Ecto neural progenitor cell (in vitro differentiated cells): ENCODE results near the gene ZNF277.

ENCODE experiments used
- DNase-seq: peaks from one replicate; pipeline ENCODE4 v3.0.0-alpha.2; 2018; ENCODE audit warnings: low spot score

Gene ZNF277

DNA sequence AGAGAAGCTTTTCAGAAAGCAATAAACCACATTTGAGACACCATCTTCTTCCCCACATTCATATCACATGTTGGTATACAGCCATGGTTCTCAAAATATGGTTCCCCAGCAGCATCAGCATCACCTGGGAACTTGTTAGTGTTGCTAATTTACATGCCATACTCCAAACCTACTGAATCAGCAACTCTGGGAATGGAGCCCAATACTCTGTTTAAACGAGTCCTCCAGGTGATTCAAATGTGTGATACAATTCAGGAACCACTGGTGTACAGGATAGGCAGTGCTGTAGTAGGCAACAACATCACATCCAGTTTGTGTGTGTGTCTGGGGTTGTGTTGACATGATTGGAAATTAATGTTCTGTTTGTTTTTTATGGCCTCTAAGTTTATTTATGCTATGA, 47.7 kb downstream of the ZNF277 start:
- DNase-seq = no peak

DNA sequence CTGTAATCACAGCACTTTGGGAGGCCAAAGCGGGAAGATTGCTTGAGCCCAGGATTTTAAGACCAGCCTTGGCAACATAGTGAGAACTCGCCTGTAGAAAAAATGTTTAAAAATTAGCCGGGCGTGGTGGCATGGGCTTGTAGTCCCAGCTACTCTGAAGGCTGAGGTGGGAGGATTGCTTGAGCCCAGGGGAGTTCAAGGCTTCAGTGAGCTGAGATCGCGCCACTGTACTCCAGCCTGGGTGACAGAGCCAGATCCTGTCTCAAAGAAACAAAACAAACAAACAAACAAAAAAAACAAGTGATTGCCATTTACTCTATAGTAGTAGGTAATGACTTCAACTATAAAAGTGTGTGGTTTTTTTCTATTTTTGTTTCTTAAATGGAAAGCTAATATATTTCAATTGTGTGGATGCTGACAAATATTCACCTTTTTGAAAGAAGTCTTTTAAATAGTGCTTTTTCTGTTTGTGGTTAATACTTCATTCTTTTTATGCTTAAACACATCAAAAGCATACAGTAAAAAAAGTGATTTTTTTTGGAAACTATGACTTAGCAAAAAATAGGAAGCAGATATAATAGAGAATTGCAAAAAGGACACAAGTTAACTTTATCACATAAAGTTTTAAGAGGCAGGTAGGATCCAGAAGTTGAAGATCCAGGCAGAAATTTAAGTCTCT, 48.4 kb downstream of the ZNF277 start:
- no peak for DNase-seq

DNA sequence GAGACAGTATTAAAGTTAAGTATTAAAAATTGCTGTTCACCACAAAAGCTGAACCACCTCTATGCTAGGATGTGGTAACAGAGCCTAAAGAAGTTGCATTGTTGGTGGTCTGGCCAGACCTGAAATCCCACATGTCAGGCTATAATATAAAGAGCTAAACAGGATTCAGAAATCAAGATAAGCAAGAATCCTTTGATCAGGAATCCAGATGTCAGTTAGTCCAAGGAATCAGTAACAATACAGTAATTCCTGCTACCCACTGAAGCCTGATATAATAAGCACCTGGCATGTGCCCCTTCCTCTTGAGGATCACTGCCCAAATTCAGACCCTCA, 48.9 kb downstream of the ZNF277 start:
- DNase-seq = no peak

GRCh38 chr7:112257073-112257472, 50.6 kb downstream of the ZNF277 start:
- no peak for DNase-seq

DNA sequence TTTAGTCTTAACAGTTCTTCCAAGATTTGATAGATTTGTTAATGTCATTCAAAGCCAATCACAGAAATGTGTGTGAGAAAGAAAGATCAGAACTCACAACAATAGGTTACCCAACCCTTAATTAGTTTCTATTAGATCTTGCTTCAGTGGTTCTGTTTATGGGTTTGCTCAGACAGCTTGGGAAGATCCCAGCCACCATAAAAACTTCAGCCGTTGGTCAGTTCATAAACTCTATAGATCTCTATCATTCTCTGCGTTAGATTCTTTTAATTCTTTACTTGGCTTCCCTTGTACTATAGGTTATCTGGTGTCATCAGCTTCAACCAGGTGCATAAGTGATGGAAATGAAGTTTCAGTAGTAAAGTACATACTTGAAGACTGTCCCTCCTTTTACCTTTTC, 54.4 kb downstream of the ZNF277 start:
- DNase-seq = no peak

DNA sequence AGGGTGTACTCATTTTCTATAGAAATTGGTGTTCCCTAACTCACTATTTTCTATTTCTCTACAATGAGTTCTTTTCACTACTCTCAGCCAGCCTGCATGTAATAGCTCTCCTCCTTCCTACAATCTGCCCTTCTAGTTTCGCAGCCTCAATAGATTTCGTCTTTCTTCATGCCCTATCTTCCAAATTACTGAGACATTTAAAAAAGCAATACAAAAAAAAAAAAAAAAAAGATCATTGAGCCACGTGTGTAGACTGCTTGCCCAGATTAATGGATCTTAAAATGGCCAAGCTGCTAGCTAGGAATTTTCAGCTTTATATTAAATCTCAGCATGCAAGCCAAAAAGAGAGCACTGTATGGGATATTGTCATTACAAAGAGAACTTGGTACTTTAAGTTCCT, 55.5 kb downstream of the ZNF277 start:
- DNase-seq = no peak

DNA sequence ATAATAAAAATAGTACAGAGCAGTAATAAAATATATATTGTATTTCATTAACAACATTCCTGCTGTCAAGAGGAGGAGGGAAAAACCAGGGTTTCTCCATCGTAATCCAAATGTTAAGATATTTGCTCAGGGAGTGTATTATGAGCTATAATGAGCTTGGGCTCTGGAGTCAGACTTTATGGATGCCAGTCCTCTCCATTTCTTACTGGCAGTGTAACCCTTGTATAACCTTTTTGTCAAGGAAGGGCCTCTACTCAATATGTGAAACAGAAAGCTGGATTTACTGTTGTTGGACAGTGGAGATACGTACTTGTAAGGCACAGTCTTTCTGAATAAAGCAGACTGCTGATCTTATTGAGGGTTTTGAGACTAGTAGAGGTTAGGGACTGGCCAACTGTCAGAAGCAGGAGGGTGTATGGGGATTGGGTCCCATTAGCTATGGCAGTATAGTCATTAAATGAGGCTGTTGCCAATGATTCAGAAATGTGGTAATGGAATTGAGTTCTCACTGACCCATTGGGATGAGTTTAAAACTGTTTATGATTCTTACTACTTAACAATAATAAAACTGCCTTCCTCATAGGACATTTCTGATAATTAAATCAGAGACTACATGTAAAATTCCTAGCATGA, 56.5 kb downstream of the ZNF277 start:
- no peak for DNase-seq

DNA sequence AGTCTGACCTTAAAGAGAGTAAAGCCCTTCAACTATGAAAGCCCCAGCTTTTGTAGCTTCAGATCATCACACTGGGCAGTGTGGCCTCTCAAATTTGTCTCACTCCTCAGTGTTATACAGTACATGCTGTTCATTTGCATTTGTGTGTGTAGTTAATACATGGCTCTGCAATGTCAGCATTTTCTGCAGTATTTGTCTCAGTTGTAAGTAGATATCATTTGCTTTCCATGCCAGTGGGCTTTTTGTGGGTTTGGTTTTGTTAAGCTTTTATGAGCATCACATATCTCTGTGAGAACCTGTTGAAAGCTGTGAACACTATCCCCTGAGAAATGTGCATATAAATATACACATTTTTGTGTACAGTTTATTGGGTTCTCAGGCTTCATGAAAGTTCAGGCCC, 57.0 kb downstream of the ZNF277 start:
- DNase-seq = no peak

DNA sequence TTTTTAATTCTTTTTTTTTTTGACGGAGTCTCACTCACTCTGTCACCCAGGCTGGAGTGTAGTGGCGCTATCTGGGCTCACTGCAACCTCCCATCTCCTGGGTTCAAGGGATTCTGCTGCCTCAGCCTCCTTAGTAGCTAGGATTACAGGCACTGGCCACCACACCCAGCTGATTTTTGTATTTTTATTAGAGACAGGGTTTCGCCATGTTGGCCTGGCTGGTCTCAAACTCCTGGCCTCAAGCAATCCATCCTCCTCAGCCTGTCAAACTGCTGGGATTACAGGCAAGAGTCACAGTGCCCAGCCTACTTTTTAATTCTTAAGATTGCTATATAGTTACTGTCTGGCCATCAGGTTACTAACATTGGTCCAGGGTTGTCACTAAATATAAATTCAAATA, 59.6 kb downstream of the ZNF277 start:
- no peak for DNase-seq

GRCh38 chr7:112266595-112267270, 60.2 kb downstream of the ZNF277 start:
- DNase-seq = no peak

DNA sequence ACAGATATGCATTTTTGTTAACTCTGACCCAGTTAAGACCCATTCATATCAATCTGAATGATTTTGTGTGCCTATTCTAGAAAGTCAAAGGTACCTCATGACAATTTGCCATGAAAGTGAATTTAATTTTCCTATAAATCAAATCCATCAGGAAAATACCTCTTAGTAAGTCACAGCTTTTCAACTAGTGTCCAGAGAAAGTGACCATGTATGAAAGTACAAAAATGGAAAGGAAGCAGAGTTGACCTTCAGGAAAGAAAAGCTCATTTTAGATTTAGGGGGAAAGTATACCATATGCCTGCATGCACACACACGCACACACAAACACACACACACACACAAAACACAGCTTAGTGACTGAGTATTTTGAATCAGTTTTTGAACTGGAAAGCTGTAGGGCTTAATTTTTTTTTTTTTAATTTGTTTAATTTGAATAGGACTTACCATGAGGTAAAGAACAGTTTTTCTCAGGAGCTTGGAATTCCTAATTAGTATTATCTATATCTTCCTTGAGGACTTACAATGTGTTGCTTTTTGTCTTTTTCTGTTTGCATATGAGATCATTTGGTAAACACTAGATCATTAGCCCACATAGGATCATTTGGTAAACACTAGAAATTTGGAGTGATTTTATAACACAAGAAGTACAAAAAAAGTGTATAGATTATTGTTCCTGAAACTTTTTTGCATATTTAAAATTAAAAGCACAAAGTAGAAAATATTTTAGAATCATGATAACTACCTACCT, 61.6 kb downstream of the ZNF277 start:
- no peak for DNase-seq

DNA sequence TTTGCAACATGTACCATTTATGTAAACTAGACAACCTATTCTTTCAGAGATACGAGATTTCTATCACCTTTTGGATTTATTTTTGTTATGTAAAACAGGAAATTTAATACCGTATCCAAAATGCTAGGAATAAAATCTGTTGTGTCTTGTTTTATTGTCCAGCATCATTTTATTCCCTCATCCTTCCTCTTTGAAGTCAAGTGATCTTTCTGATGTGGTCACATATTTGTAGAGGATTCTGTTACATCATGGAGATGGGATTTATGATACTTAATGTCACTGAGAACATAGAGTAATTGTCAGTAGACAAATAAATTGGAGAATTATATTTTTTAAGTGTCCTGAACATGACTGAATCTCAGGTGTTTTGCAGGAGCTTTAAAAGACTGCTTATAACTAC, 64.7 kb downstream of the ZNF277 start:
- no peak for DNase-seq

- no peak for DNase-seq
Observed at GRCh38 chr7:112272921-112273561, 66.5 kb downstream of the ZNF277 start.

DNA sequence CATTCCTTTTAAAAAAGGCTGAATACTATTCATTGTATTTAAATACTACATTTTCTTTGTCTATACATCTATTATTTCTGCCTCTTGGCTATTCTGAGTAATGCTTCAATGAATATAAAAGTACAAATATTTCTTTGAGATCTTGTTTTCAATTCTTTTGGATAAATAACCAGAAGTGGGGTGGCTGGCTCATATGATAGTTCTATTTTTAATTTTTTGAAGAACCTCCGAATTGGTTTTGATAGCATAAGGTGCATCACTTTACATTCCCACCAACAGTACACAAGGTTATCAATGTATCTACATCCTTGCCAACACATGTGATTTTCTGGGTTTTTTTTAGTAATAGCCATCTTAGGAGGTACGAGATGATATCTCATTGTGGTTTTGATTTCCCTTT, 72.5 kb downstream of the ZNF277 start:
- DNase-seq = no peak

DNA sequence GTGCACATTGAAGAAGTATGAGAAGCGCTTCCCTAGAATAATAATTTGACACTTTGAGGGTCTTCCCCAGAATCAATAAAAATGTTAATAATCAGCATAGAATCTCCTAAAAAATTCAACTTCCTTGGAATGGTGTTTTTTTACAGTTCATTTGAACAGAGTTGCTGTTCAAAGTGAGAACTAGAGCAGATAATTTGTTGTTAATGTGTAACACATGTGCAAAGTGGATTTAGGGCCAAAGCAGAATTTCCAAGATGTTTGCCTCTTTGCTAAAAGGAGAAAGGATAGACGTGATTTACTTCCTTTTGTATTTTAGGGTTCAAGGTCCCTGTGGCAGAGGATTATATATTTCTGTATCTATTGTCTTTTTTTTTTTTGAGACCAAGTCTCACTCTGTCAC, 73.8 kb downstream of the ZNF277 start:
- no peak for DNase-seq

DNA sequence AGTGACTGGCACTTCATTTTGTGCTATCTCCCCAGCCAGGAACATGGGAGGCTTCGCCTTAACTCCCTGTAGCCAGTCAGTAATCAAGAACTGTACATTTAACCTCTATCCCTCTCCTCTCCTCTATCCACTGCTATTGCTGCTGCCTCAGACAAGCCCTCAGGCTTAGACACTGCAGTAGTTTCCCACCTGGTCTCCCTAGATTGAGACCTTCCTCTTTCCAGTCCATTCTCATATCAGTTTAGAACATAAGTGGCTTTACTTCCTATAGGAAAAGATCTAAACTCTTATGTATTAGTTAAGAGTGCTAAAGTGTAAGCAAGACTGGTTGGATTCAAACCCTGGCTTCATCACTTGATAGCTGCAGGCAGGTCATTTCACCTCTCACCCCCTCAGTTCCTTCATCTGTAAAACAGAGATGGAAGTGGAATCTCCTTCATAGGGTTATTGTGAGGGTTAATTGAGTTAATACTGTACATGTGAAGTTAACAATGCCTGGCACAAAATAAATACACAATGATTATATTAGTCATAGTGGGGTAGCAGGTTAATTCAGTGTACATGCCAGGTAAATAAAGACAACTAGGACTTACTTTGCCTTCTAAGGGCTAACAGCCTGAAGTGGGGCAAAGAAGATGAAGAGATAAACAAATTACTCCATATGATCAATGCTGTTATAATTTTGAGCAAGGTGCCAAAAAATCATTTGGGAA, 76.1 kb downstream of the ZNF277 start:
- no peak for DNase-seq

DNA sequence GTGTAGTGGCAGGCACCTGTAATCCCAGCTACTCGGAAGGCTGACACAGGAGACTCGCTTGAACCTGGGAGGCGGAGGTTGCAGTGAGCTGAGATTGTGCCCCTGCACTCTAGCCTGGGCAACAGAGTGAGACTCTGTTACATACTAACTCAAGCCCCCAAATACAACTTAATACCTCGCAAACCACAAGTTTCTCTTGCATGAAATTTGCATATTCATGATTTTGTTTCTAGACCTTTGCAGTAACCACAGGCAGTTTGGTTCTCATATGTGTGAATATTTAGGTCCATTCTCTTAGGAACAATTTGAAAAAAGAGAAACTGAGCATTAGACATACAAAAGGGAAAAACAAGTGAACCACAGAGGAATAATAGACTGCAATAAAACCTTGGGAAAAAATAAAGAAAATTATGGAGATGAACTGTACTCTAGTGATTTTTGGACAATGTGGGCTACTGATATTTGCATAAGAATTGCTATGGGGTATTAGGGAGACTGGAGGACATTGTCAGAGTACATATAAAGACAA, 77.0 kb downstream of the ZNF277 start:
- no peak for DNase-seq

GRCh38 chr7:112286250-112287086, 80.0 kb downstream of the ZNF277 start:
- DNase-seq = no peak

GRCh38 chr7:112288301-112288700, 81.8 kb downstream of the ZNF277 start:
- no peak for DNase-seq

GRCh38 chr7:112290065-112290464, 83.6 kb downstream of the ZNF277 start:
- no peak for DNase-seq

DNA sequence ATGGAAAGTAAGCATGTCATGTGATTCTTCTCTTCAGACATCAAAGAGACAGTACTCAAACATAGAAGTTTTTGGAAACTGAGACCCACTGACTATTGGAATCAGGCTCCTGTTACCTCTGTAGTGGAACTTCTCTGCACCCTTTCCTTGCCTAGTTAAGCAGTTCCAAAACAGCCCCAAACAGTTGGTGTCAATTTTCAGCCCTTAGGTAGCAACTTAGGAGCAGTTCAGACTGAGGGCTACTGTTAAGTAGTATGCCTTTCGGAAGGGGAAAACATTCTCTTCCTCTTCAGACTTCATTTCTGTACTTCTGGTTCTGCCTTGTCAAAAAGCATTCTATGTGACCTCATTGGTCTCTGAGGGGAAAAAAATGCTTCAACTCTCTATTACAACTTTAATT, 85.7 kb downstream of the ZNF277 start:
- no peak for DNase-seq
